SH-SY5Y (cell line): Measurements from ENCODE around the gene MSL3.

Experiments
- GATA2 ChIP-seq: IDR thresholded peaks from 2 replicates; pipeline ENCODE4 v1.6.1; 2011; ENCODE audit warnings: mild to moderate bottlenecking, low read depth, low read length
- GATA3 ChIP-seq: IDR thresholded peaks from 2 replicates; pipeline ENCODE4 v1.6.1; 2011; ENCODE audit warnings: low read depth, mild to moderate bottlenecking, low read length, moderate library complexity

- TF ChIP-seq GATA2 (no peak), GATA3 (no peak)
Observed at GRCh38 chrX:11759461-11760311, 1.6 kb downstream of the MSL3 start.
